Smooth muscle cell (in vitro differentiated cells): ENCODE results near the gene IFNGR2. TPM values are rescaled to one million over a fixed set of nuclear protein-coding genes. Genes with fewer than 3 reads are reported as not detected.

ENCODE experiments used
- DNase-seq: peaks from one replicate; lab custom pipeline; 2025; ENCODE audit not compliant: unreplicated experiment; lab: John Stamatoyannopoulos, UW
- H2AFZ ChIP-seq: fragments of 200-600 bp; sonication (generic); 2 replicates; pipeline ENCODE4 v1.6.0; 2016; ENCODE audit warnings: antibody characterized with exemption, low read depth, mild to moderate bottlenecking
- H3F3A ChIP-seq: fragments of 200-600 bp; sonication (generic); 2 replicates; pipeline ENCODE4 v1.6.0; 2017; ENCODE audit warnings: antibody characterized with exemption, low read depth
- H3K27ac ChIP-seq: fragments of 200-600 bp; sonication (generic); 2 replicates; pipeline ENCODE4 v1.5.1; 2016; ENCODE audit warnings: low read depth, mild to moderate bottlenecking
- H3K27me3 ChIP-seq: fragments of 200-600 bp; sonication (generic); 2 replicates; pipeline ENCODE4 v1.6.1; 2016; ENCODE audit warnings: low read depth, mild to moderate bottlenecking
- H3K36me3 ChIP-seq: fragments of 200-600 bp; sonication (generic); 2 replicates; pipeline ENCODE4 v1.5.1; 2016; ENCODE audit warnings: low read depth
- H3K4me1 ChIP-seq: fragments of 200-600 bp; sonication (generic); 2 replicates; pipeline ENCODE4 v1.5.1; 2016; ENCODE audit warnings: low read depth
- H3K4me2 ChIP-seq: fragments of 200-600 bp; sonication (generic); 2 replicates; pipeline ENCODE4 v1.6.0; 2016; ENCODE audit warnings: mild to moderate bottlenecking
- H3K4me3 ChIP-seq: fragments of 200-600 bp; sonication (generic); 2 replicates; pipeline ENCODE4 v1.5.1; 2016; ENCODE audit warnings: mild to moderate bottlenecking
- H3K79me2 ChIP-seq: fragments of 200-600 bp; sonication (generic); 2 replicates; pipeline ENCODE4 v1.6.0; 2016; ENCODE audit warnings: low read depth, mild to moderate bottlenecking
- H3K9ac ChIP-seq: fragments of 200-600 bp; sonication (generic); 2 replicates; pipeline ENCODE4 v1.6.0; 2016; ENCODE audit warnings: low read depth
- H3K9me3 ChIP-seq: fragments of 200-600 bp; sonication (generic); replicated peaks from 2 replicates; pipeline ENCODE4 v1.5.1; 2016; ENCODE audit warnings: low read depth
- H4K20me1 ChIP-seq: fragments of 200-600 bp; sonication (generic); 2 replicates; pipeline ENCODE4 v1.6.0; 2016; ENCODE audit warnings: low read depth
- CTCF ChIP-seq: fragments of 200-600 bp; sonication (generic); IDR thresholded peaks from 2 replicates; pipeline ENCODE4 v1.5.1; 2017; ENCODE audit warnings: borderline replicate concordance, mild to moderate bottlenecking, antibody characterized with exemption; ENCODE audit not compliant: insufficient read depth, poor library complexity, severe bottlenecking
- WGBS: methylation state at CpG from one replicate; pipeline ENCODE4 v1.1.7; 2016; ENCODE audit warnings: low lambda C conversion rate; 5-methylcytosine and 5-hydroxymethylcytosine counted together
- polyA plus RNA-seq: library from polyadenylated mRNA; unstranded; fragments of >200 nt; fragmentation: Nextera tagmentation; extraction: Ambion mirVana; gene quantifications from 2 replicates; pipeline ENCODE4 v1.2.1, GENCODE V29; 2016
- total RNA-seq: library from RNA; depleted of rRNA; stranded (reverse); fragments of >200 nt; gene quantifications from 2 replicates; pipeline ENCODE4 v1.2.3, GENCODE V29; 2014

Gene IFNGR2
- total and polyA plus RNA-seq, 2 experiments from 2014 or later, result 117 to 127 TPM

GRCh38 chr21:33387294-33387693 is 15.9 kb upstream of the IFNGR2 start:
- H4K20me1 ChIP-seq, result no peaks in the 10 kb centered on the region
- no peak for TF ChIP-seq CTCF

DNA sequence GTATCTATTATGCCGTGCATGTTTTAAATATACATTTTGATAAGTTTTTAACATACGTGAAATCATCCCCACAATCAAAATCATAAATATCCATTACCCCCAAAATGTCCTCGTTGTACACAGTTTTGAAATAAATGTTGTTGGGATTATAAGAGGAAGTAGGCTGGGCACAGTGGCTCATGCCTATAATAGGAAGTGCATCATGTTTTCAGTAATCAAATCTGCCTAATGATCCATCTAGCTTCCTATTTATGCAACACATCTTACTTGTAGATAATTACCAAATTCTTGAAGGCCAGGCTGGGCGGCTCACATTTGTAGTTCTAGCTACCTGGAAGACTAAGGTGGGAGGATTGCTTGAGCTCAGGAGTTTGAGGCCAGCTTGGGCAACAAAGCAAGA is 15.0 kb upstream of the IFNGR2 start:
- no peaks in the 10 kb centered on the region for H3K9me3 ChIP-seq
- no peak for DNase-seq
- no peak overlapping the region for H2AFZ ChIP-seq
- H3K36me3 ChIP-seq, result no peaks in the 10 kb centered on the region
- H3K79me2 ChIP-seq, result no peaks in the 10 kb centered on the region
- H3K4me2 ChIP-seq, result no peak overlapping the region
- WGBS, result 96% methylated on average over 4 of the region's 4 CpGs
- no peak for TF ChIP-seq CTCF
- no peaks in the 10 kb centered on the region for H4K20me1 ChIP-seq
- H3K4me1 ChIP-seq, result peaks cover 4% of the 10 kb centered on the region
- no peaks in the 10 kb centered on the region for H3F3A ChIP-seq
- no peak overlapping the region for H3K4me3 ChIP-seq
- no peaks in the 10 kb centered on the region for H3K27me3 ChIP-seq
- H3K27ac ChIP-seq, result no peak overlapping the region
- no peak overlapping the region for H3K9ac ChIP-seq

More at GRCh38 chr21:33387294-33387693, 15.9 kb upstream of the IFNGR2 start:
- no peak overlapping the region for H2AFZ ChIP-seq
- peaks cover under 1% of the 10 kb centered on the region for H3K4me1 ChIP-seq
- peaks cover 2% of the 10 kb centered on the region for H3F3A ChIP-seq
- no peaks in the 10 kb centered on the region for H3K9me3 ChIP-seq
- 96% methylated on average over 6 of the region's 6 CpGs for WGBS
- H3K79me2 ChIP-seq, result no peaks in the 10 kb centered on the region
- no peak overlapping the region for H3K9ac ChIP-seq
- H3K27ac ChIP-seq, result no peak overlapping the region
- H3K4me3 ChIP-seq, result no peak overlapping the region
- no peaks in the 10 kb centered on the region for H3K36me3 ChIP-seq
- no peak for DNase-seq
- H3K27me3 ChIP-seq, result no peaks in the 10 kb centered on the region
- no peak overlapping the region for H3K4me2 ChIP-seq

GRCh38 chr21:33390479-33390878 is 12.7 kb upstream of the IFNGR2 start:
- Histone ChIP-seq H3K27me3 (no peaks in the 10 kb centered on the region), H3F3A (peaks cover 2% of the 10 kb centered on the region), H3K4me2 (no peak overlapping the region), H3K9me3 (no peaks in the 10 kb centered on the region), H4K20me1 (no peaks in the 10 kb centered on the region), H3K4me1 (peaks cover 4% of the 10 kb centered on the region), H3K9ac (no peak overlapping the region), H3K36me3 (no peaks in the 10 kb centered on the region), H3K27ac (no peak overlapping the region), H3K79me2 (no peaks in the 10 kb centered on the region), H3K4me3 (no peak overlapping the region), H2AFZ (no peak overlapping the region)
- no peak for TF ChIP-seq CTCF
- 80% methylated on average over 5 of the region's 5 CpGs for WGBS
- no peak for DNase-seq

DNA sequence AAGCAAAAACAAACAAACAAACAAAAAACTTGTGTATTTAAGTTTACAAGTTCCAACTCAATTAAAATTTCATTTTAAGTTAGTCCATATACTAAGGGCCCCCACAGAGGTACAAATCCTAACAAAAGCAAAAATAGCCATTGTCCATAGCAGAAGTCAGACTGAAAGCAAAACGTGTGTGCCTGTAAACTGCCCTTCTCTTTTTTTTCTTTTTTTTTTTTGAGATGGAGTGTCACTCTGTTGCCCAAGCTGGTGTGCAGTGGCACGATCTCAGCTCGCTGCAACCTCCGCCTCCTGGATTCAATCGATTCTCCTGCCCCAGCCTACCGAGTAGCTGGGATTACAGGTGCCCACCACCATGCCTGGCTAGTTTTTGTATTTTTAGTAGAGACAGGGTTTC is 11.6 kb upstream of the IFNGR2 start:
- Histone ChIP-seq H3K27ac (no peak overlapping the region), H3K27me3 (no peaks in the 10 kb centered on the region), H3K9me3 (no peaks in the 10 kb centered on the region), H4K20me1 (no peaks in the 10 kb centered on the region), H3K4me2 (no peak overlapping the region), H3K79me2 (no peaks in the 10 kb centered on the region), H3F3A (peaks cover 7% of the 10 kb centered on the region), H3K36me3 (no peaks in the 10 kb centered on the region), H2AFZ (no peak overlapping the region), H3K4me1 (peaks cover 4% of the 10 kb centered on the region), H3K9ac (no peak overlapping the region), H3K4me3 (no peak overlapping the region)
- 97% methylated on average over 6 of the region's 6 CpGs for WGBS
- TF ChIP-seq CTCF, result no peak
- DNase-seq, result no peak
